ENCODE results near the gene C16orf96. TPM values are rescaled to one million over a fixed set of nuclear protein-coding genes. Genes with fewer than 3 reads are reported as not detected.

The C16orf96 gene
- total and polyA plus RNA-seq, 2 of the 8 experiments (the other 6 are each of a cell fraction or from before 2014, with no cell fraction given): 1.0 to 1.3 TPM

GRCh38 chr16:4534151-4534790 is 21.9 kb upstream of the C16orf96 start (continued):
- TF ChIP-seq CHD7 (IDR thresholded peaks at IDR 0.05; ENCODE audit: insufficient replicate concordance, low read length) (no peak), RXRA (IDR thresholded peaks at IDR 0.05; ENCODE audit: insufficient read depth, low read depth, low read length) (no peak), GABPA (IDR thresholded peaks at IDR 0.05; ENCODE audit: borderline replicate concordance, insufficient read depth, low read length) (no peak), TCF12 (IDR thresholded peaks at IDR 0.05; ENCODE audit: low read depth, low read length) (no peak), CBX8 (IDR thresholded peaks at IDR 0.05; ENCODE audit: borderline replicate concordance, low read depth, low read length) (no peak), EP300 (IDR thresholded peaks at IDR 0.05; ENCODE audit: borderline replicate concordance in 1 of 2, low read depth in 2 of 2, low read length in 2 of 2) (no peak)
- TF ChIP-seq, protein P1, sequence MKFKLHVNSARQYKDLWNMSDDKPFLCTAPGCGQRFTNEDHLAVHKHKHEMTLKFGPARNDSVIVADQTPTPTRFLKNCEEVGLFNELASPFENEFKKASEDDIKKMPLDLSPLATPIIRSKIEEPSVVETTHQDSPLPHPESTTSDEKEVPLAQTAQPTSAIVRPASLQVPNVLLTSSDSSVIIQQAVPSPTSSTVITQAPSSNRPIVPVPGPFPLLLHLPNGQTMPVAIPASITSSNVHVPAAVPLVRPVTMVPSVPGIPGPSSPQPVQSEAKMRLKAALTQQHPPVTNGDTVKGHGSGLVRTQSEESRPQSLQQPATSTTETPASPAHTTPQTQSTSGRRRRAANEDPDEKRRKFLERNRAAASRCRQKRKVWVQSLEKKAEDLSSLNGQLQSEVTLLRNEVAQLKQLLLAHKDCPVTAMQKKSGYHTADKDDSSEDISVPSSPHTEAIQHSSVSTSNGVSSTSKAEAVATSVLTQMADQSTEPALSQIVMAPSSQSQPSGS (IDR thresholded peaks at IDR 0.05; ENCODE audit: low read length): no peak
- TF ChIP-seq, protein P2, sequence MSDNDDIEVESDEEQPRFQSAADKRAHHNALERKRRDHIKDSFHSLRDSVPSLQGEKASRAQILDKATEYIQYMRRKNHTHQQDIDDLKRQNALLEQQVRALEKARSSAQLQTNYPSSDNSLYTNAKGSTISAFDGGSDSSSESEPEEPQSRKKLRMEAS (IDR thresholded peaks at IDR 0.05): no peak

Data from H1 (cell line).